LNCaP clone FGC (cell line): Measurements from ENCODE around the gene PDAP1.

Experiments used
- DNase-seq: peaks from one replicate; pipeline ENCODE4 v3.0.0-alpha.2; 2011; ENCODE audit warnings: low read depth
- H3K4me3 ChIP-seq: 2 replicates; pipeline ENCODE4 v1.5.1; 2011; ENCODE audit warnings: mild to moderate bottlenecking, low read depth, low read length, control low read depth
- CTCF ChIP-seq: IDR thresholded peaks from 2 replicates; pipeline ENCODE4 v1.5.1; 2012; ENCODE audit warnings: mild to moderate bottlenecking; ENCODE audit not compliant: control insufficient read depth, insufficient read depth; ENCODE audit errors: extremely low read depth

The PDAP1 gene

GRCh38 chr7:99397297-99397983 is 11.0 kb downstream of the PDAP1 start:
- no peak for DNase-seq
- H3K4me3 ChIP-seq = no peak overlapping the region
- no peak for TF ChIP-seq CTCF

- TF ChIP-seq CTCF = no peak
- no peak for DNase-seq
- no peak overlapping the region for H3K4me3 ChIP-seq
Measured at GRCh38 chr7:99396418-99397296, 11.7 kb downstream of the PDAP1 start.

- TF ChIP-seq CTCF = no peak
- DNase-seq = no peak
- H3K4me3 ChIP-seq = no peak overlapping the region
Measured at GRCh38 chr7:99395616-99396327, 12.6 kb downstream of the PDAP1 start.

GRCh38 chr7:99394188-99394502 is 14.3 kb downstream of the PDAP1 start:
- DNase-seq = no peak
- no peak for TF ChIP-seq CTCF
- H3K4me3 ChIP-seq = peak overlapping the region; percentile 68

GRCh38 chr7:99393355-99394187 is 14.8 kb downstream of the PDAP1 start:
- peak overlapping the region; percentile 68 for H3K4me3 ChIP-seq
- peak; percentile 40 for DNase-seq
- no peak for TF ChIP-seq CTCF

- peak; percentile 75 for DNase-seq
- peak overlapping the region; percentile 68 for H3K4me3 ChIP-seq
- no peak for TF ChIP-seq CTCF
Measured at GRCh38 chr7:99392659-99393354, 15.6 kb downstream of the PDAP1 start.
